Measurements from ENCODE around the gene POLD1.

DNA sequence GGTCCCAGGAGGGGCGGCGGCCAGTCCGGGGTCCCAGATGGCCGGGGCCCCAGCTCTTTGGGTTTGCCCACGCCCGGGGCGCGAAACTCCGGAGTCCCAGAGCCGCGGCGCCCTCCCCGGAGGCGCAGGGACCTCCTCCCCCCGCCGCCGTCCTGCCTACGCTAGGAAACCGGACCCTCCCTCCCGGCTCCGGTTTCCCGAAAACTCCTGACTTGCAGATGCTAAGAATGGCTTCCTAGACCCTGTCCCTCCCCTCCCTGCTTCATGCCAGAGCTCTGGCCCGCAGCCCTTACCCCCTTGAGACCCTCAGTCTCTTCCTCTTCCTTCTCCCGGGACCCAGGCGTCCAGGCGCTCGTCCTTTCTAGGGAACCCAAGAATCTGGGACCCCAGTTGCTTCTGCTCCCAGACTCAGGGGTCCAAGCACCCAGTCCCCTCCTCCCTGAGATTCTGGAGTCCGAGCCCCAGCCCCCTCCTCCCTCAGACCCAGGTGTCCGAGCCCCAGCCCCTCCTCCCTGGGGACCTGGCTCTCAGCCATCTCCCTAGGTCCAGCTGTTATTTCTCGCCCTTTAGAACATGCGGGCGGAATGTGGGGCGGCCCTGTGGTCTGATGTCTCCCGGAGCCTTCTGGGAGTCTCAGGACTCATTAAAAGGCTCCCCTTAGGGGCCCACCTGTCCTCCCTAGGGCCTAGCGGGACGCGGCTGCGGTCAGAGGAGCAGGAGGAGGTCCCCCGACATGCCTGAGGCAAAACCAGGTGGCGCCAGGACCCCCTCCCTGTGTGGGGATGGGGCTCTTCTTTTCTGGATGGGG, 48.3 kb downstream of the POLD1 start, which contains the start of gene MYBPC2:
- TF ChIP-seq TCF12 (IDR thresholded peaks at IDR 0.05) (no peak), NRF1 (IDR thresholded peaks at IDR 0.05; ENCODE audit: low read depth, low read length) (no peak), FOXM1 (IDR thresholded peaks at IDR 0.05; ENCODE audit: low read depth) (no peak), EP300 (IDR thresholded peaks at IDR 0.05; ENCODE audit: borderline replicate concordance in 1 of 2, low read depth in 1 of 2, low read length in 1 of 2) (no peak), GATA2 (CRISPR knock-in tag; IDR thresholded peaks at IDR 0.05) (no peak), RAD21 (IDR thresholded peaks at IDR 0.05; ENCODE audit: low read length) (no peak), TAF1 (IDR thresholded peaks at IDR 0.05; ENCODE audit: borderline replicate concordance, low read depth, low read length) (no peak), POLR2AphosphoS5 (IDR thresholded peaks at IDR 0.05; ENCODE audit: low read depth, low read length) (no peak), FOXJ3 (CRISPR knock-in tag; IDR thresholded peaks at IDR 0.05) (no peak), FOSL2 (IDR thresholded peaks at IDR 0.05; ENCODE audit: borderline replicate concordance, low read depth) (no peak), GABPA (IDR thresholded peaks at IDR 0.05; ENCODE audit: low read depth) (no peak)
- TF ChIP-seq, protein P1, sequence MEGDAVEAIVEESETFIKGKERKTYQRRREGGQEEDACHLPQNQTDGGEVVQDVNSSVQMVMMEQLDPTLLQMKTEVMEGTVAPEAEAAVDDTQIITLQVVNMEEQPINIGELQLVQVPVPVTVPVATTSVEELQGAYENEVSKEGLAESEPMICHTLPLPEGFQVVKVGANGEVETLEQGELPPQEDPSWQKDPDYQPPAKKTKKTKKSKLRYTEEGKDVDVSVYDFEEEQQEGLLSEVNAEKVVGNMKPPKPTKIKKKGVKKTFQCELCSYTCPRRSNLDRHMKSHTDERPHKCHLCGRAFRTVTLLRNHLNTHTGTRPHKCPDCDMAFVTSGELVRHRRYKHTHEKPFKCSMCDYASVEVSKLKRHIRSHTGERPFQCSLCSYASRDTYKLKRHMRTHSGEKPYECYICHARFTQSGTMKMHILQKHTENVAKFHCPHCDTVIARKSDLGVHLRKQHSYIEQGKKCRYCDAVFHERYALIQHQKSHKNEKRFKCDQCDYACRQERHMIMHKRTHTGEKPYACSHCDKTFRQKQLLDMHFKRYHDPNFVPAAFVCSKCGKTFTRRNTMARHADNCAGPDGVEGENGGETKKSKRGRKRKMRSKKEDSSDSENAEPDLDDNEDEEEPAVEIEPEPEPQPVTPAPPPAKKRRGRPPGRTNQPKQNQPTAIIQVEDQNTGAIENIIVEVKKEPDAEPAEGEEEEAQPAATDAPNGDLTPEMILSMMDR (IDR thresholded peaks at IDR 0.05), result no peak
- TF ChIP-seq, protein P2, sequence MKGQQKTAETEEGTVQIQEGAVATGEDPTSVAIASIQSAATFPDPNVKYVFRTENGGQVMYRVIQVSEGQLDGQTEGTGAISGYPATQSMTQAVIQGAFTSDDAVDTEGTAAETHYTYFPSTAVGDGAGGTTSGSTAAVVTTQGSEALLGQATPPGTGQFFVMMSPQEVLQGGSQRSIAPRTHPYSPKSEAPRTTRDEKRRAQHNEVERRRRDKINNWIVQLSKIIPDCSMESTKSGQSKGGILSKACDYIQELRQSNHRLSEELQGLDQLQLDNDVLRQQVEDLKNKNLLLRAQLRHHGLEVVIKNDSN (IDR thresholded peaks at IDR 0.05; ENCODE audit: borderline replicate concordance, low read depth), result no peak
- TF ChIP-seq, protein P3, sequence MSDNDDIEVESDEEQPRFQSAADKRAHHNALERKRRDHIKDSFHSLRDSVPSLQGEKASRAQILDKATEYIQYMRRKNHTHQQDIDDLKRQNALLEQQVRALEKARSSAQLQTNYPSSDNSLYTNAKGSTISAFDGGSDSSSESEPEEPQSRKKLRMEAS (IDR thresholded peaks at IDR 0.05; ENCODE audit: low read depth), result no peak

All from SK-N-SH (cell line).